Measurements from ENCODE around the gene PPP1R9B.

PPP1R9B gene

GRCh38 chr17:50103941-50104340, 46.5 kb downstream of the PPP1R9B start:
- no peak for DNase-seq

DNA sequence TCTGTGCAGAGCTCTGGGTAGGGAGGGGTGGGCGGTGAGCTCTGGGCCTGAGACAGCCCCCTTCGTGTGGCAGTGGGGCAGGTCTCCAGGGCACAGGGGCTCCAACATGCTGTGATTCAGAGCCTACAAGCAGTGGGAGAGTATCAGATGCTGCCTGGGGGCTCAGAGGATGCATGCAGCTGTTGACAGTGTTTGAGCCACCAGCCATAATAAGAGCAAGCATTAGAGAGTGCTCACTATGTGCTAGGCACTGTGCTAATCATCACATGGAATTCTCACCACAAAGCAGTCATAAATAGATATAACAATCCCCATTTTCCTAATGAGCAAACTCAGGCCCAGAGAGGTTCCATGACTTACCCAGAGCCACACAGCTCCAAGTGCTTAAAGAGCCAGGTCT, 47.2 kb downstream of the PPP1R9B start:
- no peak for DNase-seq

DNA sequence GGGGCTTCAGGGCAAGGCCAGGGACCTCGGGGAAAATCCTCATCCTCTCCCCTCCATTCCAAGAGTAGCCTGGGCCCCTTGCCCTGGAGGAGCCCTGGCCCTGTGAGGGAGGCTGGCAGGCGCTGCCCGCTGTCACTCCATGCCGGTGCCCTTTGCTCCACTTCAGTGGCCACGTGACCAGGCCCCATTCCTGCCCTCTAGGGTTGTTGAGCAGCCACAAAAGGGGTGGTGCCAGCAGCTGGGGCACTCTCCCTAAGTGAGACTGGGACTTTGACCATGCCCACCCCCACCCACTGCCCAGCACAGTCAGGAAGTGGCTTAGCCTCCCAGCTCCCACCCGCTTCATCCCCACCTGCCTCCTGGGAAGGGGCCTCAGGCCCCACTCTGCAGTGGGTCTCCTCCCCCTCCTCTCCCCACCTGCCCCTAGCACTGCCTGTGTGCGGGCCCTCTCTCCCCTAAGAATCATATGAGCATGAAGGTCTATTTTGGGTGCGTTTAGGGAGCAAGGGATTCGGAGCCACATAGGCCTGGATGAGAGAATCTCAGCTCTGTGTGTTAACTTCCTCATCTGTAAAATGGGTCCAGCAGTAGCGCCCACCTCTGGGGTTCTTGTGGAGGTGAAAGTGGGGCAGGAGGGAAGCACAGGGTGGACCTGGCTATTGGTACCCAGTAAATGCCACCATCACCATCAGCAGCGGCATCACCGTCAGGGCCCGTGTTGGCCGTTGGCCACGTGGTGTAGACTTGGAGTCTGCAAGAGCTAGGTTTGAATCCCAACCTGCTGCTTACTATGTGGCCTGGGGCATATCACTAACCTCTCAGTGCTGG, 48.1 kb downstream of the PPP1R9B start:
- DNase-seq: no peak

GRCh38 chr17:50101346-50102163, 48.9 kb downstream of the PPP1R9B start:
- DNase-seq: no peak

DNA sequence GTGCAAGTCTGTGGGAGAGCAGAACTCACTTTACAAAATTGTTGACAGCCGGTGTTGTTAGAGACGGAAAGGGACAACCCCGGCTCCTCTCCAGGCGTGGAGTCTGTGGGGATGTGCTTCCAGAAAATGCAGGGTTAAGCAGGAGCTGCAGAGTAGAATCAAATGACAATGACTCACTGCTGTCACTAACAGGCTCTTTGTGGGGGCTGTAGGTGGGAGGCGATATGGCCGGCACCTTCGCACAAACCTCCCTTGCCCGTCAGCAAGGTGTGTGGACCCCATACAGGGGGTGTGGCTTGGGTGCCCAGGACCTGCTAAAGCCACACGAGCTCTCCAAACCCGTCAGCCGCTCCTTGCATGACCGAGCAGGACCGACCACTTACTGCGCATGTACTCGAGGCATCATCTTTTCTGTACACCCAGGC, 49.5 kb downstream of the PPP1R9B start:
- no peak for DNase-seq

- DNase-seq: no peak
Observed at GRCh38 chr17:50100480-50100883, 50.0 kb downstream of the PPP1R9B start.

DNA sequence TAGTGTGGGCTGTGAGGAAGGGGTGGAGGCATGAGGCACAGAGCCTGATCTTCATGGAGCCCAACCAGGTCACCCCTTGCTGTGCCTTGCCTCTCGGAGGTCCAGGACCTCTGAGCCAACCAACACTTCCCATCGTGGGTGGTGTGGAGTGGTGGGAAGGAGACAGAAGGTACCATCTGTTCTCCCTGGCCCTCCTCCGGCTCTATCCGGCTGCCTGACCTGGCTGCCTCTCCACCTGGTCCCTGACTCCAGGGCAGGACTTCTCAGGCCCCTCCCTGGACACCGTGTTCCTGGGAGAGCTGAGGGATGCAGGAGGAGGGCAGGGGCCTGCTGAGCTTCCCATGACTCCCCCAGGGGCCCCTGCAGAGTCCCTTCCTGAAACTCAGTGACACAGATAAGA, 51.5 kb downstream of the PPP1R9B start:
- DNase-seq: no peak

- DNase-seq: no peak
Observed at GRCh38 chr17:50098583-50098982, 51.9 kb downstream of the PPP1R9B start.

DNA sequence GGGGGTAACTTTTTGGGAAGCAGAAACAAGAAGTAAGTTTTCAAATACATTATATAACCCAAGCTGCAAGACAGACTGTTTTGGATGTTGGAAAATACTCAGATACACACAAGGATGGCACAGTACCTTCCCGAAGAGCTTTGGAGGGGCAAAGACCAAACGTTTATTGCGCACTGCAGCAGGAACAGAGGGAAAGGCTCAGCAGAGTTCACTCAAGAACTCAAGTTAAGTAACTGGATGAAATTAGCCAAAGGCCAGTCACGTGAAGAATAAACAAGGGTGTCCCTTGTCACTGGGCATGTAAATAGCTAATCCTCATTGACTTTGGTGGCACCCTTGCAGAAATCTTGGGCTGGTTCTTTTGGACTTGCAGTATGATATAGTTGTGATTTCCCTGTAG, 52.6 kb downstream of the PPP1R9B start:
- DNase-seq: no peak

- no peak for DNase-seq
Observed at GRCh38 chr17:50097455-50097854, 53.0 kb downstream of the PPP1R9B start.

DNA sequence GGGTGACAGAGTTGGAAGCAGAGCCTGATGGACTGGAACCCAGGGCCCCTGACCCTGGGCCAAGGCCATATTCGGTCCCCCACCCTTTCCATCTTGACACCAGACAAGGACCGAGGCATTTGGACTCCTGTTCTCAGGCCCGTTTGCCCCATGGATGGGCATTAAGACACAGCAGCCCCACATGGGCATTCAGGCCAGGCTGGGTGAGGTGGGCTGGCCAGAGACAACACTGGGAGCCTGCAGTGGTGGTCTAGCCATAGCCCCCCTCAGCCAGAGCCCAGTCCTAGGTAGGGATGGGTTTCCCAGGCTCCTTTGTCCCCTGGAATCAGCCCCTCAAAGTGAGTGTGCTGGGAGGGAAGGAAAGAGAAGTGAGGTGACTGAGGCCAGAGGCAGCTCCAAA, 53.7 kb downstream of the PPP1R9B start:
- DNase-seq: no peak

GRCh38 chr17:50096092-50096491, 54.4 kb downstream of the PPP1R9B start:
- no peak for DNase-seq

GRCh38 chr17:50095626-50096037, 54.8 kb downstream of the PPP1R9B start:
- no peak for DNase-seq

- peak; percentile 98 for DNase-seq
Observed at GRCh38 chr17:50094753-50095619, 55.5 kb downstream of the PPP1R9B start, which contains the start of gene PDK2. Gene PDK2, plus strand, starts transcription at chr17:50095351. Its CDS starts 85 bp downstream, at chr17:50095436.

GRCh38 chr17:50094243-50094752, 56.2 kb downstream of the PPP1R9B start:
- peak; percentile 87 for DNase-seq

DNA sequence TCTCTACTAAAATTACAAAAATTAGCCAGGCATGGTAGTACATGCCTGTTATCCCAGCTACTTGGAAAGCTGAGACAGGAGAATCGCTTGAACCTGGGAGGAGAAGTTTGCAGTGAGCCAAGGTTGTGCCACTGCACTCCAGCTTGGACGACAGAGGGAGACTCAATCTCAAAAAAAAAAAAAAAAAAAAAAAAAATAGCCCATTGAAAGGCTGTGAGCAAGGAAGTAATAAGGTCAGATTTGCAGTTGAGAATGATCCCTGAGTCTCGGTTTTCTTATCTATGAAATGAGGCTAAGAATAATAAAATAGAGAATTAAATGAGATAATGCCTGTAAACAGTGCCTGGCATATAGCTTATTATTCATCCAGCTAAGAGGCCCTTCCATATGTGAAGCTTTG, 56.7 kb downstream of the PPP1R9B start:
- DNase-seq: no peak

DNA sequence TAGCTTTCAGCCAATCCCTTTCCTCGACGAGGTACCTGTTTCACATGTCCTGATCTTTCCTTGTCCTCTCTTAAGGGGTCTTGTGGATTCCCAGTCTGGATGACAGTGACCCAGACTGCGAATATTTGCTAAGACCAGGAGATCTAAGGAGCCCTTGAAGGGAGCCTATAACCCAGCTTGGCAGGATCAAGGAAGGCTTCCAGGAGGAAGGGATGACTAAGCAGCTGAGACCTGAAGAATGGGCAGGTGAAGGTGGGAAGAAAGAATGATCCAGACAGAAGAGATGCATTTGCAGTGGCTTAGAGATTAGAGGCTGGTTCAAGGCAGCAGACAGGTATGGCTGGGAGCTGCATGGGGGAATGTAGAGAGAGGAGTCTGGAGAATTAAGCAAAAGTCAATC, 57.2 kb downstream of the PPP1R9B start:
- no peak for DNase-seq

- DNase-seq: no peak
Observed at GRCh38 chr17:50091918-50092285, 58.6 kb downstream of the PPP1R9B start.

DNA sequence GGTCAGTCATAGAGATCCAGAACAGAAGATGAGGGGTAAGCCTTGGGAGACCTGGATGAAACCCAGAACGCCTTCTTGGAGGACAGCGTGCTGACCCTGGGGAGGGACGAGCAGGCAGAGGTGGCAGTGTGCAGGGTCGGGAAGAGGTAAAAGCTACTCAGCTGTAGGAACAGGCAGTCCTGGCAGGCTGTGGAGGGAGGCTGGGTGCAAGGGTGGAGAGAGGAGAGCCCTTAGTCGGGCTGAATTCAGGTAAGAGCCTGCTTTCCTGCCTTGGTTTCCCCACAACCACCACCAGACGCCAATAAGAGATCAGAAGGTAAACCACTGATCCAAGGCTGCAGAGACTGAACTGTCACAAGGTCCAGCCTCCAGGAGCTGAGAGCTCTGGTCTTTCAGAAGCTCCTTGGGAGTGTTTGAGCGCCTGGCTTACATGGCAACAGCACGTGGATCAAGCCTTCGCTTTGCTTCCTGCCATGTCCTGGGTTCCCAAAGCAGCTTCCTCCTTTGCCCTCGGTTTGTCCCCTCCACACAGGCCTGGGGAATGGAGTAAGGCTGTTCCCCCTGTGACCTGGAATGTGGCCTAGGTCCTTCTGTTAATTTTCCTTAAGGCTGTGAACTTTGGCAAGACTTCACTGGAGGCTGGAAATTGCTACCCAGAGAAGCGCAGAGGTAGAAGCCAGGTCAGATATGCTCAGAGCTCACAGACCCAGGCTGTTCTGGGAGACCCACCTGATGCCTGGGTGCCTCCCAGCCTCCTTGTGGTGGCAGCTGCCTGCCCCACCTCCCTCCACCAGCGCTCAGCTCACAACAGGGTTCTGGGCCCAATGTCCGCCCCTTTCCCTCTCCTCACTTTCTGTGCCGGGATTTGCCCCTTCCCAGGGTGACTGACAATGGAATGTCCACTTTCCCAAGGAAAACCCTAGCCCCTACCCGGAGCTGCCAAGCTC, 59.2 kb downstream of the PPP1R9B start:
- DNase-seq: no peak

DNA sequence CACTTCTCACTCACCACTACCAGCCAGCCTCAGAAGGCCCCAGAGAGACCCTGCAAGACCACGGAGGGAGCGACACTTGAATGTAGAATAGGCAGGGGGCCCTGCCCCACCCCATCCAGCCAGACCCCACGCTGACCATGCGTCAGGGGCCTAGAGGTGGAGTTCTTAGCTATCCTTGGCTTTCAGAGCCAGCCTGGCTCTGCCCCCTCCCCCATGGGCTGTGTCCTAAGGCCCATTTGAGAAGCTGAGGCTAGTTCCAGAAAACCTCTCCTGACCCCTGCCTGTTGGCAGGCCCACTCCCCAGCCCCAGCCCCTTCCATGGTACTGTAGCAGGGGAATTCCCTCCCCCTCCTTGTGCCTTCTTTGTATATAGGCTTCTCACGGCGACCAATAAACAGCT, 60.4 kb downstream of the PPP1R9B start:
- DNase-seq: no peak

DNA sequence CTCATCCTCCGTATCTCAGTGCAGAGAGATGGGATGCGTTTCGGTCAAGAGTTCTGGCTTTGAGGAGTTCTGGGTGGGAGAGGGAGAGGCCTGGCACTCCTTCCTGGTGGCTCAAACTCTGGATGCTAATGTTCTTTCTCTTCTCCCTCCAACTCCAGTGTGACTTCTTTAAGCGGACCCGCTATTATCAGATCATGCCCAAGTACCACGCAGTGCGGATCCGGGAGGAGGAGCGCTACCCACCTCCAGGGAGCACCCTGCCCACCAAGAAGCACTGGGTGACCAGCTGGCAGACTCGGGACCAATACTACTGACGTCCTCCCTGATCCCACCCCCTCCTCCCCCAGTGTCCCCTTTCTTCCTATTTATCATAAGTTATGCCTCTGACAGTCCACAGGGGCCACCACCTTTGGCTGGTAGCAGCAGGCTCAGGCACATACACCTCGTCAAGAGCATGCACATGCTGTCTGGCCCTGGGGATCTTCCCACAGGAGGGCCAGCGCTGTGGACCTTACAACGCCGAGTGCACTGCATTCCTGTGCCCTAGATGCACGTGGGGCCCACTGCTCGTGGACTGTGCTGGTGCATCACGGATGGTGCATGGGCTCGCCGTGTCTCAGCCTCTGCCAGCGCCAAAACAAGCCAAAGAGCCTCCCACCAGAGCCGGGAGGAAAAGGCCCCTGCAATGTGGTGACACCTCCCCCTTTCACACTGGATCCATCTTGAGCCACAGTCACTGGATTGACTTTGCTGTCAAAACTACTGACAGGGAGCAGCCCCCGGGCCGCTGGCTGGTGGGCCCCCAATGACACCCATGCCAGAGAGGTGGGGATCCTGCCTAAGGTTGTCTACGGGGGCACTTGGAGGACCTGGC, 61.3 kb downstream of the PPP1R9B start:
- DNase-seq: no peak

Measured in RPMI8226 (cell line).